ENCODE measurements around the gene UFC1.
A peak's percentile ranks its signal among the peaks of the same experiment; 100 is the strongest.

UFC1 gene

GRCh38 chr1:161189036-161189435, 35.3 kb downstream of the UFC1 start:
- no peak overlapping the region for H3K9ac ChIP-seq (ENCODE audit: low read depth, low read length)
- no peaks in the 10 kb centered on the region for H3K9me3 ChIP-seq (ENCODE audit: control insufficient read depth, insufficient read depth, low read length)
- peaks cover 3% of the 10 kb centered on the region for H3K4me1 ChIP-seq (ENCODE audit: control insufficient read depth, insufficient read depth, low read length)
- no peak overlapping the region for H3K4me3 ChIP-seq (ENCODE audit: low read depth, low read length)
- peaks cover 2% of the 10 kb centered on the region for H3K36me3 ChIP-seq (ENCODE audit: control insufficient read depth, insufficient read depth, low read length)
- no peaks in the 10 kb centered on the region for H3K27me3 ChIP-seq (ENCODE audit: control insufficient read depth, insufficient read depth, low read length)

GRCh38 chr1:161190962-161191521, 37.3 kb downstream of the UFC1 start:
- no peak overlapping the region for H3K4me3 ChIP-seq (ENCODE audit: low read depth, low read length)
- no peak overlapping the region for H3K9ac ChIP-seq (ENCODE audit: low read depth, low read length)
- no peaks in the 10 kb centered on the region for H3K9me3 ChIP-seq (ENCODE audit: control insufficient read depth, insufficient read depth, low read length)
- H3K36me3 ChIP-seq (ENCODE audit: control insufficient read depth, insufficient read depth, low read length), result peaks cover 9% of the 10 kb centered on the region
- peaks cover 3% of the 10 kb centered on the region for H3K4me1 ChIP-seq (ENCODE audit: control insufficient read depth, insufficient read depth, low read length)
- no peaks in the 10 kb centered on the region for H3K27me3 ChIP-seq (ENCODE audit: control insufficient read depth, insufficient read depth, low read length)

GRCh38 chr1:161191971-161192370, 38.2 kb downstream of the UFC1 start:
- no peak overlapping the region for H3K9ac ChIP-seq (ENCODE audit: low read depth, low read length)
- no peaks in the 10 kb centered on the region for H3K9me3 ChIP-seq (ENCODE audit: control insufficient read depth, insufficient read depth, low read length)
- H3K36me3 ChIP-seq (ENCODE audit: control insufficient read depth, insufficient read depth, low read length), result peaks cover 14% of the 10 kb centered on the region
- H3K27me3 ChIP-seq (ENCODE audit: control insufficient read depth, insufficient read depth, low read length), result no peaks in the 10 kb centered on the region
- peaks cover 10% of the 10 kb centered on the region for H3K4me1 ChIP-seq (ENCODE audit: control insufficient read depth, insufficient read depth, low read length)
- no peak overlapping the region for H3K4me3 ChIP-seq (ENCODE audit: low read depth, low read length)

- Histone ChIP-seq H3K9me3 (ENCODE audit: control insufficient read depth, insufficient read depth, low read length) (no peaks in the 10 kb centered on the region), H3K4me3 (ENCODE audit: low read depth, low read length) (no peak overlapping the region), H3K36me3 (ENCODE audit: control insufficient read depth, insufficient read depth, low read length) (peaks cover 14% of the 10 kb centered on the region), H3K27me3 (ENCODE audit: control insufficient read depth, insufficient read depth, low read length) (no peaks in the 10 kb centered on the region), H3K9ac (ENCODE audit: low read depth, low read length) (no peak overlapping the region), H3K4me1 (ENCODE audit: control insufficient read depth, insufficient read depth, low read length) (peaks cover 17% of the 10 kb centered on the region)
These were observed 39.0 kb downstream of the UFC1 start for GRCh38 chr1:161192476-161193465.

- Histone ChIP-seq H3K27me3 (ENCODE audit: control insufficient read depth, insufficient read depth, low read length) (no peaks in the 10 kb centered on the region), H3K4me1 (ENCODE audit: control insufficient read depth, insufficient read depth, low read length) (peaks cover 23% of the 10 kb centered on the region), H3K4me3 (ENCODE audit: low read depth, low read length) (no peak overlapping the region), H3K9ac (ENCODE audit: low read depth, low read length) (no peak overlapping the region), H3K9me3 (ENCODE audit: control insufficient read depth, insufficient read depth, low read length) (no peaks in the 10 kb centered on the region), H3K36me3 (ENCODE audit: control insufficient read depth, insufficient read depth, low read length) (peaks cover 14% of the 10 kb centered on the region)
These were observed 39.9 kb downstream of the UFC1 start for GRCh38 chr1:161193561-161194235.

GRCh38 chr1:161195171-161195570, 41.4 kb downstream of the UFC1 start:
- H3K4me3 ChIP-seq (ENCODE audit: low read depth, low read length), result no peak overlapping the region
- no peaks in the 10 kb centered on the region for H3K9me3 ChIP-seq (ENCODE audit: control insufficient read depth, insufficient read depth, low read length)
- no peaks in the 10 kb centered on the region for H3K27me3 ChIP-seq (ENCODE audit: control insufficient read depth, insufficient read depth, low read length)
- H3K4me1 ChIP-seq (ENCODE audit: control insufficient read depth, insufficient read depth, low read length), result peaks cover 34% of the 10 kb centered on the region
- no peak overlapping the region for H3K9ac ChIP-seq (ENCODE audit: low read depth, low read length)
- H3K36me3 ChIP-seq (ENCODE audit: control insufficient read depth, insufficient read depth, low read length), result peaks cover 14% of the 10 kb centered on the region

- Histone ChIP-seq H3K4me3 (ENCODE audit: low read depth, low read length) (no peak overlapping the region), H3K27me3 (ENCODE audit: control insufficient read depth, insufficient read depth, low read length) (no peaks in the 10 kb centered on the region), H3K9me3 (ENCODE audit: control insufficient read depth, insufficient read depth, low read length) (no peaks in the 10 kb centered on the region), H3K4me1 (ENCODE audit: control insufficient read depth, insufficient read depth, low read length) (peaks cover 43% of the 10 kb centered on the region), H3K9ac (ENCODE audit: low read depth, low read length) (no peak overlapping the region), H3K36me3 (ENCODE audit: control insufficient read depth, insufficient read depth, low read length) (peaks cover 14% of the 10 kb centered on the region)
These were observed 42.3 kb downstream of the UFC1 start for GRCh38 chr1:161196111-161196510.

GRCh38 chr1:161196521-161197451, 43.0 kb downstream of the UFC1 start:
- H3K27me3 ChIP-seq (ENCODE audit: control insufficient read depth, insufficient read depth, low read length), result no peaks in the 10 kb centered on the region
- H3K36me3 ChIP-seq (ENCODE audit: control insufficient read depth, insufficient read depth, low read length), result peaks cover 14% of the 10 kb centered on the region
- H3K9me3 ChIP-seq (ENCODE audit: control insufficient read depth, insufficient read depth, low read length), result no peaks in the 10 kb centered on the region
- H3K9ac ChIP-seq (ENCODE audit: low read depth, low read length), result peak overlapping the region; percentile 54
- H3K4me3 ChIP-seq (ENCODE audit: low read depth, low read length), result peak overlapping the region; percentile 50
- peaks cover 48% of the 10 kb centered on the region for H3K4me1 ChIP-seq (ENCODE audit: control insufficient read depth, insufficient read depth, low read length)

GRCh38 chr1:161197560-161198193, 43.9 kb downstream of the UFC1 start:
- Histone ChIP-seq H3K4me1 (ENCODE audit: control insufficient read depth, insufficient read depth, low read length) (peaks cover 47% of the 10 kb centered on the region), H3K9me3 (ENCODE audit: control insufficient read depth, insufficient read depth, low read length) (no peaks in the 10 kb centered on the region), H3K27me3 (ENCODE audit: control insufficient read depth, insufficient read depth, low read length) (no peaks in the 10 kb centered on the region), H3K36me3 (ENCODE audit: control insufficient read depth, insufficient read depth, low read length) (peaks cover 14% of the 10 kb centered on the region), H3K4me3 (ENCODE audit: low read depth, low read length) (peak overlapping the region; percentile 50), H3K9ac (ENCODE audit: low read depth, low read length) (peak overlapping the region; percentile 12)

GRCh38 chr1:161198194-161198896, 44.6 kb downstream of the UFC1 start:
- Histone ChIP-seq H3K4me3 (ENCODE audit: low read depth, low read length) (peak overlapping the region; percentile 50), H3K27me3 (ENCODE audit: control insufficient read depth, insufficient read depth, low read length) (no peaks in the 10 kb centered on the region), H3K36me3 (ENCODE audit: control insufficient read depth, insufficient read depth, low read length) (peaks cover 14% of the 10 kb centered on the region), H3K9me3 (ENCODE audit: control insufficient read depth, insufficient read depth, low read length) (no peaks in the 10 kb centered on the region), H3K9ac (ENCODE audit: low read depth, low read length) (peak overlapping the region; percentile 47), H3K4me1 (ENCODE audit: control insufficient read depth, insufficient read depth, low read length) (peaks cover 45% of the 10 kb centered on the region)
